ENCODE results near the gene ADM. TPM values are rescaled to one million over a fixed set of nuclear protein-coding genes. Genes with fewer than 3 reads are reported as not detected.
"Not testable (repeated sequence)": the region's sequence is repeated elsewhere in the genome, so short reads cannot be mapped to it uniquely, and the experiment has no call there.

ADM gene
- 1 to 10 TPM in 1 of 2 donors, under 1 TPM in 1; 0.68 to 2.0 TPM for total RNA-seq
- 1.4 to 2.5 reads per million in 2 donors for total RNA-seq

GRCh38 chr11:10304495-10305261 lies at the start of gene ADM:
ADM (plus strand) TSS chr11:10305073; CDS start chr11:10305701, 628 bp downstream.
- peaks cover 3% of the 10 kb centered on the region for H3K36me3 Mint-ChIP-seq (ENCODE audit: low read depth)
- ATAC-seq = peak; percentile 20
- peak within 1 kb of the TSS; percentile 97 for H3K27ac Mint-ChIP-seq

DNA sequence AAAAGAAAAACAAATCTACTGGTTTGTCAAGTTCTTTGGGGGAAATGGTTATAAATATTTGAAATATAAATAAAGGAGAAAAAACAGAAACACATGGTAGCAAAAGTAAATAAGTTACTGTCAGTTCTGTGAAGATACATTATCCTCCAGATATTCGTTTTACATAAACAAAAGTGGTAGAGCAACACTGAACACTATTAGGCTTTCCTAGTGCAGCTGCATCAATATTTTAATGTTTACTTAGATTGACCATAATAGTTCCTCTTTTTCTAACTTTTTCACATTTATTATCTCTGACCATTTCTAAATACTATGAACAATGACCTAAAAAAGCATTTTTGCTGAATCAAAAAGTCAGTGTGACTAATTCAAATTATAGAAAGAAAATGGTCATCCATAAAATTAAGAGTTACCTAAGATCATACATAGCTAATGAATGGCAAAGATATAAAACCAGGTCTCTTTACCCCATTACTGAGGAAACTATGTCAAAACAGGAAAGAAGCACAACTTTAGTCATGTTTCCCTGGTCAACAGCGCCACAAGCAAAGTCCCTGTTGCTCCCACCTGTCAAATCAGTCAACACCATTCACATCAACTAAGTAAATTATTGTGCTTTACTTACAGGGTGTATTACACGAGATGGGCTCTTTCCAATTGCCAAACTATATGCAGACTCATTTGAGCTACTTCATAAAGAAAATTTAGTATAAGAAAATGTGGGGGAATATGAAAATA lies 49.3 kb upstream of the ADM start:
- no peak for ATAC-seq
- no peaks in the 10 kb centered on the region for H3K36me3 Mint-ChIP-seq (ENCODE audit: low read depth)
- H3K4me3 Mint-ChIP-seq = no peak overlapping the region
- no peaks in the 10 kb centered on the region for H3K9me3 ChIP-seq (ENCODE audit: control insufficient read depth, low read length, poor library complexity, severe bottlenecking)
- no peaks in the 10 kb centered on the region for H3K27me3 Mint-ChIP-seq
- no peak overlapping the region for H3K27ac Mint-ChIP-seq
- H3K4me1 Mint-ChIP-seq = peaks cover 12% of the 10 kb centered on the region
- no peak for DNase-seq

More at GRCh38 chr11:10304495-10305261, at the start of gene ADM:
- peak in 2 of 3 donors; percentile 28 to 34 for DNase-seq
- peaks cover 31% of the 10 kb centered on the region for H3K27me3 Mint-ChIP-seq
- H3K4me3 Mint-ChIP-seq = peak within 1 kb of the TSS; percentile 98
- peaks cover 47% of the 10 kb centered on the region for H3K4me1 Mint-ChIP-seq
- H3K9me3 ChIP-seq (ENCODE audit: control insufficient read depth, low read length, poor library complexity, severe bottlenecking) = no peaks in the 10 kb centered on the region

- Mint-ChIP-seq H3K4me1 (peaks cover 12% of the 10 kb centered on the region), H3K4me3 (no peak overlapping the region), H3K36me3 (ENCODE audit: low read depth) (no peaks in the 10 kb centered on the region), H3K27ac (no peak overlapping the region), H3K27me3 (no peaks in the 10 kb centered on the region)
- no peaks in the 10 kb centered on the region for H3K9me3 ChIP-seq (ENCODE audit: control insufficient read depth, low read length, poor library complexity, severe bottlenecking)
- ATAC-seq (no peak), DNase-seq (no peak)
Observed at GRCh38 chr11:10257478-10257877, 47.4 kb upstream of the ADM start.

DNA sequence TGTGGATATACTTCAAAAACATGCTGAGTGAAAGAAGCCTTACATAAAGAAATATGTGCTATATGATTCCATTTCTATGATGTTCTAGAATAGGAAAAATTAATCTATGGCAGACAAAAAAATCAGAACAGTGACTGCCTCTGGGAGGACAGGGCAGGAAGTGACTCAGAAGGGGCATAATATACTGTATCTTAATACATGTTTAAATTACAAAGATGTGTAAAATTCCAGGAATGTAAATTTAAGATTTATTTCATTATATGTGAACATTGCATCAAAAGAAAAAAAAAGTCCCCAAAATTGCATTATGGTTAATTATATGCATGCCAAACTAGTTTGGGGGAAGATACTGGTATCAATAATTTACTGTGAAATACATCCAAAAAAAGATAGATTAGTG lies 43.1 kb upstream of the ADM start:
- H3K36me3 Mint-ChIP-seq (ENCODE audit: low read depth) = no peaks in the 10 kb centered on the region
- H3K9me3 ChIP-seq (ENCODE audit: control insufficient read depth, low read length, poor library complexity, severe bottlenecking) = no peaks in the 10 kb centered on the region
- DNase-seq = no peak
- H3K27ac Mint-ChIP-seq = no peak overlapping the region
- H3K4me1 Mint-ChIP-seq = peaks cover 6% of the 10 kb centered on the region
- H3K4me3 Mint-ChIP-seq = no peak overlapping the region
- ATAC-seq = no peak
- no peaks in the 10 kb centered on the region for H3K27me3 Mint-ChIP-seq

DNA sequence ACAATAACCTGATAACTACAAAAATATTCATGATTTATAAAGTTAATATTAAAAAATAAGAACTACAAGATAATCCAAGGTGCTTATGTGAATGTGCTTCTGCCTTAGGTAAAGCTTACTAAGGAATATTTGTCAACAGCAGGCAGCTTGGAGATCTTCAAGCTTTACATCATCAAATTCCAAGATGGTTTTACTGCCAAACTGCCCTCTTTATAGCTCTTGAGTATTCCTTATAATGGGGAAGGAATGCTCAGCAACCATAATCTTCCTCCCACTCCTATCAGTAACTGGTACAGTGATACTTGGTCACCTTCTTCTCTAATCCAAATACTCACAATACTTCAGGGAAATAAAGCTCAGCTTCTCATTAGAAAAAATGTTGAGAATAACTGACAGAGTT lies 40.9 kb upstream of the ADM start:
- H3K4me1 Mint-ChIP-seq = peaks cover 6% of the 10 kb centered on the region
- no peaks in the 10 kb centered on the region for H3K9me3 ChIP-seq (ENCODE audit: control insufficient read depth, low read length, poor library complexity, severe bottlenecking)
- no peak overlapping the region for H3K27ac Mint-ChIP-seq
- DNase-seq = no peak
- no peak for ATAC-seq
- no peaks in the 10 kb centered on the region for H3K36me3 Mint-ChIP-seq (ENCODE audit: low read depth)
- H3K27me3 Mint-ChIP-seq = no peaks in the 10 kb centered on the region
- no peak overlapping the region for H3K4me3 Mint-ChIP-seq

- not testable (repeated sequence) for DNase-seq; ATAC-seq; H3K27ac Mint-ChIP-seq; H3K4me1 Mint-ChIP-seq; H3K4me3 Mint-ChIP-seq; H3K9me3 ChIP-seq (ENCODE audit: control insufficient read depth, low read length, poor library complexity, severe bottlenecking); H3K27me3 Mint-ChIP-seq; H3K36me3 Mint-ChIP-seq (ENCODE audit: low read depth)
Observed at GRCh38 chr11:10264716-10265115, 40.2 kb upstream of the ADM start.

DNA sequence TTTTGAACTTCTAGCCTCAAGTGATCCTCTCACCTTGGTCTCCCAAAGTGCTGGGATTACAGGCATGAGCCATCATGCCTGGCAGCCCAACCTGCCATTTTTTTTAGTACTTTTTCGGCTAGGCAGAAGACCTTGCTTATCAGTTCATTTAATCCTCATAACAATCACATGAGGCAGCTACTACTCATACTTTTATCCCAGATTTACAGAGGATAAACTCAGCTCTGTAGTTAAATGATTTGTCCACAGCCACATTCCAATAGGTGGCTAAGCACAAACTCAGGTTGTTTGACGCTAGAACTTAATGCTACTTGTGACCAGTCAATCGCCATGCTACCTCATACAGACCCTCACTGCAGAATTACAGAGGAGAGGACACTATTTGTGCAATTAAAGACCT lies 38.9 kb upstream of the ADM start:
- Mint-ChIP-seq H3K4me1 (peaks cover 6% of the 10 kb centered on the region), H3K27me3 (no peaks in the 10 kb centered on the region)
- no peak for DNase-seq

DNA sequence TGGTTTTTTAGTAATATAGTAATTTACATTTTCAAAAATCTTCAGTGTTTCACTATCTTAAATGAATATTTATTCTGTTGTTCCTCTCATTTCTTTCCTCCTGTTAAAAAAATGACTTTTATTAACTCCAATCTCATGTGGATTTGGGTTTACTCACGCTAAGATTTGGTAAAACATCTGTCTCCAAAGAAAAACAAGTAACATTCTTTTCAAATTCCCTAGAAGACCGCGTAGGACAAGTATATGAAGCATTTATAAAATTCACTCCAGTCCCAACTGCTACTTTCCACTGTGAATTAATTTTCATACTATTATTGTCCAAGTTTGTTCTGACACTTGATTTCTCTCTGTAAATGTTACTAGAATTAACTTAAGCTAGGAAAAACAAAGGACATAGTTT lies 37.1 kb upstream of the ADM start:
- Mint-ChIP-seq H3K27me3 (no peaks in the 10 kb centered on the region), H3K36me3 (ENCODE audit: low read depth) (no peaks in the 10 kb centered on the region), H3K4me1 (peaks cover 6% of the 10 kb centered on the region), H3K4me3 (no peak overlapping the region), H3K27ac (no peak overlapping the region)
- no peaks in the 10 kb centered on the region for H3K9me3 ChIP-seq (ENCODE audit: control insufficient read depth, low read length, poor library complexity, severe bottlenecking)
- ATAC-seq (no peak), DNase-seq (no peak)

More for the DNA sequence above, 38.9 kb upstream of the ADM start:
- Mint-ChIP-seq H3K27ac (no peak overlapping the region), H3K4me3 (no peak overlapping the region), H3K36me3 (ENCODE audit: low read depth) (no peaks in the 10 kb centered on the region)
- ATAC-seq = no peak
- no peaks in the 10 kb centered on the region for H3K9me3 ChIP-seq (ENCODE audit: control insufficient read depth, low read length, poor library complexity, severe bottlenecking)

DNA sequence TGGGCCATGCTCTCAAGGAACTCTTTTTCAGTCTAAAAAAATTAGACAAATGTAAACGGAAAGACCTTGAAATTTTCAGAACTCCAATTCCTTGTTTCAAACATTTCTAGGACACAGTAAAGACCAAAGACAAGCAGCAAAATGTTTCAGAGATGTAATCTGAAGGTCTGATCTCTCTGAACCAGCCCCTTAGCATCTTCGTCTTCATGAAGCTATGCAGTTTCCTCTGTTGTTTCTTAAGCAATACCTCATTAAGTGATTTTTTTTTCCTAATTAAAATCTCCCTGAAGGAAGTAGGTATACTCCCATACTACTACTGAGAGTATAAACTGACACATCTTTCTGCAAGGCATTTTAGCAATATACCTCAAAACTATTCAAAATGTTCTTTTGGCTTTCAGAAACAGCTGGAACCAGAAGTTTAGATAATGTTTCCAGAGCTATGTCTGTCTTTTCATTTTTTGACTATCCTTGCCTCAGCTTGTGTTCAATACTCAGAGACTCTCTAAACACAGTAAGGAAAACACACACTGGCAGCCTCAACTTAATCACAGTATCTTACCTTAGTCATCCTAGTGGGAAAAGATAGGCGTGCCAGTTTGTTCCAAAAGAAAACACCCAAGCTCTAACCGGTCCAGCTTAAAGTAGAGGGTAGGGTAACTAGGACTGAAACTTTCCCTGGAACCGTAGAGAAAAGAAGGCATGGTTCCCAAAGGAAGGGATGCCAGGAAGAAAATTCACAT lies 36.0 kb upstream of the ADM start:
- H3K4me3 Mint-ChIP-seq = no peak overlapping the region
- no peaks in the 10 kb centered on the region for H3K9me3 ChIP-seq (ENCODE audit: control insufficient read depth, low read length, poor library complexity, severe bottlenecking)
- no peak overlapping the region for H3K27ac Mint-ChIP-seq
- H3K27me3 Mint-ChIP-seq = no peaks in the 10 kb centered on the region
- no peaks in the 10 kb centered on the region for H3K36me3 Mint-ChIP-seq (ENCODE audit: low read depth)
- H3K4me1 Mint-ChIP-seq = peaks cover 9% of the 10 kb centered on the region
- DNase-seq (no peak), ATAC-seq (no peak)

DNA sequence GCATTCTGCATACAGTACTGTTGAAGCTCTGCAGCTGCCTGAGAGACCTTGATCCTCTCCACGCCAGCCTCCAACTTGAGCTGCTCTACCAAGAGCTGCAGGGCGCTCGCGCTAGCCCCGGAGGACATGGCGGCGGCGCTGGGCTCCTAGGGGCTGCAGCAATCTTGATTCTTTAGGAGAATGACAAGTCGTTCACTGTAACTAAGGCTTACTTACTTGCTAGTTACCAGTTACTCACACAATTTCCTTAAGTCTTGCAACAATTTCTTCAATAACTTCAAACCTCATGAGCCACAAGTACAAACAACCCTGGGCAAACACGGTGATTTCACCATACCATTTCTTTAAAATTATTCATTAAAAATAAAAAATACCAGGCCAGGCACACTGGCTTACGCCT lies 32.7 kb upstream of the ADM start:
- no peak overlapping the region for H3K4me3 Mint-ChIP-seq
- no peak overlapping the region for H3K27ac Mint-ChIP-seq
- ATAC-seq = peak; percentile 64
- H3K4me1 Mint-ChIP-seq = peaks cover 14% of the 10 kb centered on the region
- DNase-seq = no peak
- H3K9me3 ChIP-seq (ENCODE audit: control insufficient read depth, low read length, poor library complexity, severe bottlenecking) = no peaks in the 10 kb centered on the region
- peaks cover 2% of the 10 kb centered on the region for H3K36me3 Mint-ChIP-seq (ENCODE audit: low read depth)
- no peaks in the 10 kb centered on the region for H3K27me3 Mint-ChIP-seq

DNA sequence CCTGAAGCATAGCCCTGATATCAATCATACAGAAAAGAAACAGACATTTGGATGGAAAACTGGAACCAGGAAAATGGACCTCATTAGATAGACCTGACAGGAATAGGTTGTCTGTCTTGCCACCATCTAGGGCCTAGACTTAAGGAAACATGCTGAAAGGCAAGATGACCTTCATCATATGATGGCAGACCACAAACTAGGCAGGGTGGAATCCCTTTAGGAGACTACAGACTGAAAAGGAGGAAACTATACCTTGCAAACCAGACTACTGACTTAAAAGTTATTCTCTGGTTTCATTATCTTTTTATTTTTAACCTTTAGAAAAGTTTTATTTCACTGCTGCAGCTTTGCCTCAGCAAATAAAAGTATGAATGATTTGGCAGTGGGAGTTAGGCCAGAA lies 31.1 kb upstream of the ADM start:
- H3K4me3 Mint-ChIP-seq = no peak overlapping the region
- H3K4me1 Mint-ChIP-seq = peaks cover 10% of the 10 kb centered on the region
- H3K27me3 Mint-ChIP-seq = no peaks in the 10 kb centered on the region
- DNase-seq (no peak), ATAC-seq (no peak)
- no peak overlapping the region for H3K27ac Mint-ChIP-seq
- no peaks in the 10 kb centered on the region for H3K9me3 ChIP-seq (ENCODE audit: control insufficient read depth, low read length, poor library complexity, severe bottlenecking)
- H3K36me3 Mint-ChIP-seq (ENCODE audit: low read depth) = peaks cover 2% of the 10 kb centered on the region

DNA sequence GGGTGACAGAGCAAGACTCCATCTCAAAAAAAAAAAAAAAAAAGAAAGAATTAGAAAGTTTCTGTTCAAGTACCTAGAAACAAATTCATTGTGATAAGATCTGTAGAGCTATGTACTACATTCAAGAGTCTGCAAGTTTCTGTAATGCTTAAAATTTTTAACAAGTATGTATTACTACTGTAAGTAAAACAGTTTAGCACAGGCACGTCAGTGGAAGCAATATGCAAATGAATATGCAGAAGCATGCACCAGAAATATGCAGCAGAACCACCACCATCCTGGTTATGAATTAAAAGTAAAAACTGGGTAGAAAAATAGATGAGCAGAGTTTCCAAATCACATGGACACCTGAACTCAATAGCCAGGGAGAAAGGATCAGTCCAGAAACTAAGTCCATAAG lies 30.1 kb upstream of the ADM start:
- no peak for ATAC-seq
- H3K36me3 Mint-ChIP-seq (ENCODE audit: low read depth) = peaks cover 2% of the 10 kb centered on the region

DNA sequence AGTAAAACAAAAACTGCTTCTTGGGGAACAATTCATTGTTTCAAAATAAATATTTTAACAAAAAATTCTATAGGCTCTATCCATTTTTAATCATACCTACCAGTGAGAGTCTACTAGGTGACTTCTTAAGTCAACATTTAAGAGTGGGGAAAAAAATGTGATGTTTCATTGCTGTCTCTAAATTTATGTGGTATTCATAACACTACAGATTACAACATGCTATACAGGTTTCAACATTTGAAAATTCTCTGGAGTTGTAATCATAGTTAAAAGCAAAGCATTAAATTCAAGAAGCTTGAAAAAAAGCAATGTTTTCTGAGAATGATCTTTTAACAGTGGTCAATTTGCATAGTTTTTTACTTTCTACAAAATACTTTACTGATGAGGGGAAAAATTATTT lies 29.2 kb upstream of the ADM start:
- Mint-ChIP-seq H3K27ac (no peak overlapping the region), H3K4me1 (peaks cover 13% of the 10 kb centered on the region), H3K36me3 (ENCODE audit: low read depth) (peaks cover 5% of the 10 kb centered on the region), H3K4me3 (no peak overlapping the region), H3K27me3 (no peaks in the 10 kb centered on the region)
- DNase-seq (no peak), ATAC-seq (no peak)
- H3K9me3 ChIP-seq (ENCODE audit: control insufficient read depth, low read length, poor library complexity, severe bottlenecking) = no peaks in the 10 kb centered on the region

More for the DNA sequence above, 30.1 kb upstream of the ADM start:
- Mint-ChIP-seq H3K4me3 (no peak overlapping the region), H3K27ac (no peak overlapping the region), H3K4me1 (peaks cover 13% of the 10 kb centered on the region), H3K27me3 (no peaks in the 10 kb centered on the region)
- no peak for DNase-seq
- no peaks in the 10 kb centered on the region for H3K9me3 ChIP-seq (ENCODE audit: control insufficient read depth, low read length, poor library complexity, severe bottlenecking)

Data from T-helper 17 cell (primary cell).